ENCODE results near the gene PLD3. TPM values are rescaled to one million over a fixed set of nuclear protein-coding genes. Genes with fewer than 3 reads are reported as not detected.

Gene PLD3
- polyA plus RNA-seq (2013, experiment 1 of 2; ENCODE audit: insufficient read length), result 255 TPM
- 241 TPM for polyA plus RNA-seq (2013, experiment 2 of 2; ENCODE audit: insufficient read length)

- peak; percentile 99 for DNase-seq
These were observed at the start of gene PLD3, which contains the start of gene C19orf47 for GRCh38 chr19:40348125-40348913. Gene PLD3, plus strand, starts transcription at chr19:40348695. Its CDS starts 17,789 bp downstream, at chr19:40366484. Gene C19orf47, minus strand, starts transcription at chr19:40348397. Its CDS starts 6,540 bp downstream, at chr19:40341857.

GRCh38 chr19:40300668-40301067 is 47.8 kb upstream of the PLD3 start:
- no peak for DNase-seq

GRCh38 chr19:40302224-40303011 is 46.1 kb upstream of the PLD3 start:
- DNase-seq, result no peak

GRCh38 chr19:40303765-40304164 is 44.7 kb upstream of the PLD3 start:
- no peak for DNase-seq

- DNase-seq, result peak; percentile 28
These were observed 44.2 kb upstream of the PLD3 start for GRCh38 chr19:40304306-40304705.

GRCh38 chr19:40305403-40305802 is 43.1 kb upstream of the PLD3 start:
- DNase-seq, result peak; percentile 85

- no peak for DNase-seq
These were observed 38.8 kb upstream of the PLD3 start for GRCh38 chr19:40309666-40310065.

- no peak for DNase-seq
These were observed 36.0 kb upstream of the PLD3 start for GRCh38 chr19:40312533-40312932.

GRCh38 chr19:40313229-40313983 is 35.1 kb upstream of the PLD3 start:
- no peak for DNase-seq

GRCh38 chr19:40314656-40315055 is 33.8 kb upstream of the PLD3 start:
- no peak for DNase-seq

- DNase-seq, result no peak
These were observed 32.6 kb upstream of the PLD3 start for GRCh38 chr19:40315812-40316470.

- no peak for DNase-seq
These were observed 31.2 kb upstream of the PLD3 start for GRCh38 chr19:40317338-40317737.

GRCh38 chr19:40320558-40320935 is 27.9 kb upstream of the PLD3 start:
- DNase-seq, result no peak

GRCh38 chr19:40321076-40321475 is 27.4 kb upstream of the PLD3 start:
- no peak for DNase-seq

- no peak for DNase-seq
These were observed 26.8 kb upstream of the PLD3 start for GRCh38 chr19:40321566-40322270.

- no peak for DNase-seq
These were observed 26.3 kb upstream of the PLD3 start for GRCh38 chr19:40322271-40322610.

- no peak for DNase-seq
These were observed 25.4 kb upstream of the PLD3 start for GRCh38 chr19:40322951-40323615.

GRCh38 chr19:40323705-40324104 is 24.8 kb upstream of the PLD3 start:
- no peak for DNase-seq

- DNase-seq, result no peak
These were observed 22.3 kb upstream of the PLD3 start for GRCh38 chr19:40326201-40326600.

GRCh38 chr19:40331052-40331451 is 17.4 kb upstream of the PLD3 start:
- DNase-seq, result no peak

GRCh38 chr19:40332669-40333068 is 15.8 kb upstream of the PLD3 start:
- DNase-seq, result no peak

All from fibroblast of skin of scalp (primary cell).